COR-L47 (cell line): Measurements from ENCODE around the gene CEBPB.
"Not testable (repeated sequence)": the region's sequence is repeated elsewhere in the genome, so short reads cannot be mapped to it uniquely, and the experiment has no call there.

Source experiments
- DNase-seq: peaks from one replicate; lab custom pipeline; 2025; lab: John Stamatoyannopoulos, UW

The CEBPB gene

GRCh38 chr20:50193836-50194421 lies 3.3 kb downstream of the CEBPB start:
- no peak for DNase-seq

GRCh38 chr20:50194422-50194830 lies 3.8 kb downstream of the CEBPB start:
- DNase-seq, result no peak

GRCh38 chr20:50194831-50195523 lies 4.3 kb downstream of the CEBPB start:
- no peak for DNase-seq

- no peak for DNase-seq
Measured at GRCh38 chr20:50195524-50196120, 5.0 kb downstream of the CEBPB start.

GRCh38 chr20:50196248-50196647 lies 5.6 kb downstream of the CEBPB start:
- DNase-seq, result no peak

GRCh38 chr20:50196896-50197295 lies 6.3 kb downstream of the CEBPB start:
- no peak for DNase-seq

GRCh38 chr20:50197463-50198179 lies 7.0 kb downstream of the CEBPB start:
- DNase-seq, result no peak

GRCh38 chr20:50198180-50198666 lies 7.6 kb downstream of the CEBPB start:
- DNase-seq, result no peak

- DNase-seq, result no peak
Measured at GRCh38 chr20:50198716-50199115, 8.1 kb downstream of the CEBPB start.

GRCh38 chr20:50199703-50200102 lies 9.1 kb downstream of the CEBPB start:
- no peak for DNase-seq

- DNase-seq, result no peak
Measured at GRCh38 chr20:50200482-50201104, 10.0 kb downstream of the CEBPB start.

GRCh38 chr20:50201710-50202109 lies 11.1 kb downstream of the CEBPB start:
- not testable (repeated sequence) for DNase-seq

- no peak for DNase-seq
Measured at GRCh38 chr20:50202677-50203076, 12.0 kb downstream of the CEBPB start.

- no peak for DNase-seq
Measured at GRCh38 chr20:50203951-50204937, 13.6 kb downstream of the CEBPB start.

- DNase-seq, result no peak
Measured at GRCh38 chr20:50207026-50207425, 16.4 kb downstream of the CEBPB start.

GRCh38 chr20:50208085-50208491 lies 17.5 kb downstream of the CEBPB start:
- no peak for DNase-seq

- DNase-seq, result not testable (repeated sequence)
Measured at GRCh38 chr20:50208815-50209214, 18.2 kb downstream of the CEBPB start.

GRCh38 chr20:50210066-50210619 lies 19.5 kb downstream of the CEBPB start:
- no peak for DNase-seq

- DNase-seq, result no peak
Measured at GRCh38 chr20:50211091-50211490, 20.5 kb downstream of the CEBPB start.

GRCh38 chr20:50213531-50214106 lies 23.0 kb downstream of the CEBPB start:
- no peak for DNase-seq
